BE2C (cell line): ENCODE data around the gene TTC28.

Experiments used
- DNase-seq: peaks from one replicate; pipeline ENCODE4 v3.0.0-alpha.2; 2020
- H3K27me3 ChIP-seq: fragments of 250-450 bp; sonication (Bioruptor Pico); 2 replicates; pipeline ENCODE4 v1.5.1; 2020; ENCODE audit warnings: mild to moderate bottlenecking
- H3K36me3 ChIP-seq: fragments of 250-450 bp; sonication (Bioruptor Pico); 2 replicates; pipeline ENCODE4 v1.5.1; 2020; ENCODE audit warnings: mild to moderate bottlenecking
- H3K4me1 ChIP-seq: fragments of 250-450 bp; sonication (Bioruptor Pico); 2 replicates; pipeline ENCODE4 v1.5.1; 2020
- H3K4me3 ChIP-seq: 2 replicates; pipeline ENCODE4 v1.5.1; 2011; ENCODE audit warnings: low read depth, low read length
- H3K9me3 ChIP-seq: fragments of 250-450 bp; sonication (Bioruptor Pico); 2 replicates; pipeline ENCODE4 v1.5.1; 2020
- CTCF ChIP-seq: IDR thresholded peaks from 2 replicates; pipeline ENCODE4 v1.5.1; 2012; ENCODE audit warnings: mild to moderate bottlenecking, low read depth, low read length

Gene TTC28

GRCh38 chr22:28418008-28418407, 261.6 kb downstream of the TTC28 start:
- Histone ChIP-seq H3K4me3 (no peak overlapping the region), H3K36me3 (no peaks in the 10 kb centered on the region), H3K4me1 (0 out of 2 replicates have a peak, but pooled peaks cover 5% of the 10 kb centered on the region), H3K27me3 (no peaks in the 10 kb centered on the region), H3K9me3 (no peaks in the 10 kb centered on the region)
- no peak for TF ChIP-seq CTCF
- no peak for DNase-seq

- TF ChIP-seq CTCF: no peak
- Histone ChIP-seq H3K9me3 (no peaks in the 10 kb centered on the region), H3K4me1 (0 out of 2 replicates have a peak, but pooled peaks cover 5% of the 10 kb centered on the region), H3K27me3 (no peaks in the 10 kb centered on the region), H3K36me3 (no peaks in the 10 kb centered on the region), H3K4me3 (no peak overlapping the region)
- no peak for DNase-seq
Observed at GRCh38 chr22:28417431-28417830, 262.2 kb downstream of the TTC28 start.

GRCh38 chr22:28414913-28415312, 264.7 kb downstream of the TTC28 start:
- Histone ChIP-seq H3K9me3 (no peaks in the 10 kb centered on the region), H3K4me3 (no peak overlapping the region), H3K36me3 (no peaks in the 10 kb centered on the region), H3K27me3 (no peaks in the 10 kb centered on the region), H3K4me1 (peaks cover 8% of the 10 kb centered on the region; the same call in 1 of the 2 replicates)
- DNase-seq: no peak
- no peak for TF ChIP-seq CTCF

GRCh38 chr22:28413612-28414399, 265.8 kb downstream of the TTC28 start:
- DNase-seq: no peak
- TF ChIP-seq CTCF: no peak
- H3K4me1 ChIP-seq: peaks cover 3% of the 10 kb centered on the region; the same call in 1 of the 2 replicates
- no peak overlapping the region for H3K4me3 ChIP-seq
- H3K27me3 ChIP-seq: no peaks in the 10 kb centered on the region
- no peaks in the 10 kb centered on the region for H3K36me3 ChIP-seq
- no peaks in the 10 kb centered on the region for H3K9me3 ChIP-seq

GRCh38 chr22:28412109-28412508, 267.5 kb downstream of the TTC28 start:
- H3K4me1 ChIP-seq: peaks cover 3% of the 10 kb centered on the region; the same call in 1 of the 2 replicates
- no peak for DNase-seq
- H3K4me3 ChIP-seq: no peak overlapping the region
- no peaks in the 10 kb centered on the region for H3K9me3 ChIP-seq
- H3K27me3 ChIP-seq: no peaks in the 10 kb centered on the region
- H3K36me3 ChIP-seq: no peaks in the 10 kb centered on the region
- no peak for TF ChIP-seq CTCF

GRCh38 chr22:28411125-28411524, 268.5 kb downstream of the TTC28 start:
- H3K27me3 ChIP-seq: no peaks in the 10 kb centered on the region
- DNase-seq: no peak
- no peak overlapping the region for H3K4me3 ChIP-seq
- TF ChIP-seq CTCF: no peak
- no peaks in the 10 kb centered on the region for H3K9me3 ChIP-seq
- peaks cover 3% of the 10 kb centered on the region; the same call in 1 of the 2 replicates for H3K4me1 ChIP-seq
- no peaks in the 10 kb centered on the region for H3K36me3 ChIP-seq
